ENCODE measurements around the gene CFAP74. TPM values are rescaled to one million over a fixed set of nuclear protein-coding genes. Genes with fewer than 3 reads are reported as not detected.

The CFAP74 gene
- total RNA-seq, 1 donor from 2014 or later = 0.42 TPM

DNA sequence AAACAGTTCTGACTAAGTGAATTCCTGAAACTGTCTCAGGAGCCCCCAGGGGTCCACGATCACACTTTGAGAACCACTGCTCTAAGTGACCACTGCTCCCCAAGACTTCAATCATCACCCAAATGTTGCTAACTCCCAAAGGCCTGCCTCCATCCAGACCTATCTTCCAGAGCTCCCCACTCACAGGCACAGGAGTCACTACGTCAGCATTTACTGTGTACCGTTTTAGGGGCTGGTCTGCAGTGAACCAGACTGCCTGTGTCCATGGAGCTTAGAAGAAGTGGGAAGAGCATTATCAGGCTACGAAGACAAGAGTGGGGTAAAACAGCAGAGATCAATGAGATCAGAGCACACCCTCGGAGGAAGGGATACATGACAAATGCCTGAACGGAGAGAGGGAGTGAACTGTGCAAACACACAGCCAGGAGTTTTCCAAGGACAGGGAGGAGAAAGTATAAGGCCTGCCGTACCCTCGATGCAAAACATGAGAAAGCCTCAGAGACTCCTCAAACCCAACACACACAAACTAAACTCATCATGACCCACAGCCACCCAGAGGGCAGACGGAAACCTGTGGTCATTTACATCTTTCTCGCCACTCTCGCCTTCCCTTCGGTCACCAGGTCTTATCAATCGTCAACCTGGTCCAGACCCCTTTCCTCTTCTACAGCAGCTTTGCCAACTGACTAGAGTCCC is 122.8 kb downstream of the CFAP74 start:
- Mint-ChIP-seq H3K36me3 (peaks cover 8% of the 10 kb centered on the region), H3K27ac (peak overlapping the region; percentile 83), H3K4me3 (no peak overlapping the region), H3K27me3 (ENCODE audit: low read depth) (no peaks in the 10 kb centered on the region), H3K4me1 (peaks cover 45% of the 10 kb centered on the region), H3K9me3 (no peaks in the 10 kb centered on the region)
- DNase-seq (ENCODE audit: low spot score in 2 of 2, unreplicated experiment in 2 of 2) = no peak
- no peak for TF ChIP-seq CTCF (IDR thresholded peaks at IDR 0.05; ENCODE audit: unreplicated experiment)

GRCh38 chr1:1879942-1880341 is 123.6 kb downstream of the CFAP74 start:
- Mint-ChIP-seq H3K4me1 (peaks cover 45% of the 10 kb centered on the region), H3K4me3 (no peak overlapping the region), H3K27me3 (ENCODE audit: low read depth) (no peaks in the 10 kb centered on the region), H3K27ac (no peak overlapping the region), H3K9me3 (no peaks in the 10 kb centered on the region), H3K36me3 (peaks cover 14% of the 10 kb centered on the region)
- no peak for TF ChIP-seq CTCF (IDR thresholded peaks at IDR 0.05; ENCODE audit: unreplicated experiment)
- no peak for DNase-seq (ENCODE audit: low spot score in 2 of 2, unreplicated experiment in 2 of 2)

GRCh38 chr1:1877865-1878436 is 125.6 kb downstream of the CFAP74 start:
- Mint-ChIP-seq H3K4me1 (peaks cover 34% of the 10 kb centered on the region), H3K27me3 (ENCODE audit: low read depth) (no peaks in the 10 kb centered on the region), H3K36me3 (peaks cover 19% of the 10 kb centered on the region), H3K27ac (peak overlapping the region; percentile 4), H3K9me3 (no peaks in the 10 kb centered on the region), H3K4me3 (no peak overlapping the region)
- no peak for DNase-seq (ENCODE audit: low spot score in 2 of 2, unreplicated experiment in 2 of 2)
- TF ChIP-seq CTCF (IDR thresholded peaks at IDR 0.05; ENCODE audit: unreplicated experiment) = no peak

- H3K36me3 Mint-ChIP-seq = peaks cover 26% of the 10 kb centered on the region
- no peak for DNase-seq (ENCODE audit: low spot score in 2 of 2, unreplicated experiment in 2 of 2)
- H3K4me3 Mint-ChIP-seq = no peak overlapping the region
- peaks cover 26% of the 10 kb centered on the region for H3K4me1 Mint-ChIP-seq
- H3K27me3 Mint-ChIP-seq (ENCODE audit: low read depth) = no peaks in the 10 kb centered on the region
- H3K9me3 Mint-ChIP-seq = no peaks in the 10 kb centered on the region
- peak overlapping the region; percentile 71 for H3K27ac Mint-ChIP-seq
- TF ChIP-seq CTCF (IDR thresholded peaks at IDR 0.05; ENCODE audit: unreplicated experiment) = no peak
These were observed 127.2 kb downstream of the CFAP74 start for GRCh38 chr1:1876335-1876930.

DNA sequence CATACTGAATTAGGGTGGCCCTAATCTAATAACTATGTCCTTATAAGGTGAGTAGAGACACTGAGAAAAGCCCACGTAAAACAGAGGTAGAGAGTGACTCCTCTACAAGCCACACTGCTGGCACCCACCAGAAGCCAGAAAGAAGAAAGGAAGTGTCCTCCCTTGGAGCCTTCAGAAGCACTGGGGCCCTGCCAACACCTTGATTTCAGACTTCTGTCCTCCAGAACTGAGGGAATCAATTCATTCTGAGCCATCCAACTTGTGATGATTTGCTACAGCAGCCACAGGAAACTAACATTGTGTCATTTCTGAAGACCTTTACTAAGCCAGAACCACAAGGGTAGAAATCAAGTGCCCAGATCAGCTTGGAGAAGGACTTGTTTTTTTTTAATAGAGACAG is 127.7 kb downstream of the CFAP74 start:
- Mint-ChIP-seq H3K27ac (peak overlapping the region; percentile 15), H3K4me3 (no peak overlapping the region), H3K36me3 (peaks cover 29% of the 10 kb centered on the region)

More for the DNA sequence above, 127.7 kb downstream of the CFAP74 start:
- no peak for TF ChIP-seq CTCF (IDR thresholded peaks at IDR 0.05; ENCODE audit: unreplicated experiment)
- Mint-ChIP-seq H3K27me3 (ENCODE audit: low read depth) (no peaks in the 10 kb centered on the region), H3K9me3 (no peaks in the 10 kb centered on the region), H3K4me1 (peaks cover 21% of the 10 kb centered on the region)
- DNase-seq (ENCODE audit: low spot score in 2 of 2, unreplicated experiment in 2 of 2) = no peak
